Activated naive CD8-positive, alpha-beta T cell treated with anti-CD3 and anti-CD28 coated beads, Interleukin-2, amount 10 ng/mL, durations not matched to agents 7 days and 5 days (primary cell): ENCODE results near the gene NAE1. TPM values are rescaled to one million over a fixed set of nuclear protein-coding genes. Genes with fewer than 3 reads are reported as not detected.
"Not testable (repeated sequence)": the region's sequence is repeated elsewhere in the genome, so short reads cannot be mapped to it uniquely, and the experiment has no call there.

Experiments used
- ATAC-seq: fragments of 150-1000 bp; cut with Tn5 transposase; one replicate; pipeline ENCODE4 v1.10.0; 2021; ENCODE audit warnings: low read depth, moderate library complexity
- POLR2A ChIA-PET: fragments of 350-600 bp; sonication (Branson Sonifier 250); formaldehyde crosslinking; loops from one replicate; lab custom pipeline; 2021; ENCODE audit warnings: antibody characterized with exemption; lab: Charles Lee
- DNase-seq: peaks from one replicate; pipeline ENCODE4 v3.0.0; 2021
- H3K27ac Mint-ChIP-seq: one replicate; pipeline ENCODE4 v1.8.0; 2022; ENCODE audit warnings: mild to moderate bottlenecking, mixed read lengths
- H3K27me3 Mint-ChIP-seq: one replicate; pipeline ENCODE4 v1.8.0; 2022; ENCODE audit warnings: mild to moderate bottlenecking, moderate library complexity, mixed read lengths
- H3K36me3 Mint-ChIP-seq: one replicate; pipeline ENCODE4 v1.8.0; 2021; ENCODE audit warnings: mild to moderate bottlenecking, mixed read lengths
- H3K4me1 Mint-ChIP-seq: one replicate; pipeline ENCODE4 v1.8.0; 2021; ENCODE audit warnings: mixed read lengths
- H3K4me3 Mint-ChIP-seq: one replicate; pipeline ENCODE4 v1.8.0; 2022; ENCODE audit warnings: mild to moderate bottlenecking, moderate library complexity, mixed read lengths
- H3K9me3 Mint-ChIP-seq: one replicate; pipeline ENCODE4 v1.8.0; 2021; ENCODE audit warnings: mixed read lengths
- total RNA-seq, 2 experiments: library from RNA; stranded (reverse); gene quantifications; one replicate each; pipeline ENCODE4 v1.2.3, GENCODE V29; 2021

Gene NAE1
- total RNA-seq, 2 experiments from 2014 or later = 70.7 to 77.0 TPM

DNA sequence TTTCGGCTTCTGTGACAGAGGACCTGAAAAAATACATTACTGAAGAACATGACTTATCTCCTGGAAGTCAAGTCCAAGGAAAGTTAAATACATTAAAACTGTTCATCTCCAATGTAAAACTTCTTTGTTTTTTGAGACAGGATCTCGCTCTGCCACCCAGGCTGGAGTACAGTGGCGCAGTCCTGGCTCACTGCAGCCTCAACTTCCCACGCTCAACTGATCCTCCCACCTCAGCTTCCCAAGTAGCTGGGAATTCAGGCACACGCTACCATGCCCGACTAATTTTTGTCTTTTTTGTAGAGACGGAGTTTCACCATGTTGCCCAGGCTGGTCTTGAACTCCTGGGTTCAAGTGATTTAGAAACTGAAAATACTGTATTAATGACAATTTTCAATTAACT is 19.7 kb downstream of the NAE1 start:
- no peak overlapping the region for H3K4me3 Mint-ChIP-seq
- ATAC-seq (no peak), DNase-seq (no peak)
- H3K4me1 Mint-ChIP-seq = no peaks in the 10 kb centered on the region
- H3K36me3 Mint-ChIP-seq = peaks cover 21% of the 10 kb centered on the region
- H3K27ac Mint-ChIP-seq = no peak overlapping the region
- POLR2A ChIA-PET = no interaction called here
- no peaks in the 10 kb centered on the region for H3K27me3 Mint-ChIP-seq
- H3K9me3 Mint-ChIP-seq = no peaks in the 10 kb centered on the region

DNA sequence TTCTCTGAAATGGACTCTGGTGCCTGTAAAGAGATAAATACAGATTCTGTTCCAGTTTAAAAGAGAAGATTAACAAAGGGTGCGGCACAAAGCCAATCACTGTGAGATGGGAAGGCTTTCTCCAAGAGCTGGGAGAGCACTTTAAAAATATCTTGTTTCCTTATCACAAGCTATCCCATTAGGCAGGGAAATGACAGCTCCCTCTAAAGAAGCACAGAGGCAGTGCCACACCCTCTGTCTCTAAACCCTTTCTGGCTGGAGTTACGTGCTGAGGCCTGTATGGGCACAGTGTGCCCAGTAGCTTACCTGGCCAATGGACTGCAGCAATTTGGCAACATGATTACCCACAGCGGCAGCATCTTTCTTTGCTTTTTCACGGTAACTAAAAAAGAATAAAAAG is 20.4 kb downstream of the NAE1 start:
- no peaks in the 10 kb centered on the region for H3K27me3 Mint-ChIP-seq
- ATAC-seq (no peak), DNase-seq (no peak)
- H3K9me3 Mint-ChIP-seq = no peaks in the 10 kb centered on the region
- POLR2A ChIA-PET = no interaction called here
- no peaks in the 10 kb centered on the region for H3K4me1 Mint-ChIP-seq
- H3K36me3 Mint-ChIP-seq = peaks cover 24% of the 10 kb centered on the region
- no peak overlapping the region for H3K27ac Mint-ChIP-seq
- no peak overlapping the region for H3K4me3 Mint-ChIP-seq

GRCh38 chr16:66809765-66810164 is 21.0 kb downstream of the NAE1 start:
- H3K4me1 Mint-ChIP-seq = no peaks in the 10 kb centered on the region
- DNase-seq (no peak), ATAC-seq (no peak)
- H3K9me3 Mint-ChIP-seq = no peaks in the 10 kb centered on the region
- POLR2A ChIA-PET = interaction anchor here (0.6 kb wide), 1 partner anchor 19 kb away, joined by 4 read pairs; no protein-coding TSS in a partner anchor
- H3K27ac Mint-ChIP-seq = no peak overlapping the region
- H3K36me3 Mint-ChIP-seq = peaks cover 24% of the 10 kb centered on the region
- H3K4me3 Mint-ChIP-seq = no peak overlapping the region
- no peaks in the 10 kb centered on the region for H3K27me3 Mint-ChIP-seq

- POLR2A ChIA-PET = interaction anchor here (0.6 kb wide), 1 partner anchor 219 kb away, joined by 4 read pairs; no protein-coding TSS in a partner anchor
- Mint-ChIP-seq H3K4me3 (no peak overlapping the region), H3K27ac (no peak overlapping the region), H3K4me1 (no peaks in the 10 kb centered on the region), H3K36me3 (peaks cover 13% of the 10 kb centered on the region), H3K9me3 (no peaks in the 10 kb centered on the region), H3K27me3 (no peaks in the 10 kb centered on the region)
- ATAC-seq (no peak), DNase-seq (no peak)
Measured at GRCh38 chr16:66802159-66802558, 28.6 kb downstream of the NAE1 start.

GRCh38 chr16:66801320-66802105 is 29.3 kb downstream of the NAE1 start, which contains the start of gene TERB1:
Gene TERB1, minus strand, starts transcription at chr16:66801584. Its CDS starts 4,786 bp downstream, at chr16:66796798.
- H3K36me3 Mint-ChIP-seq = peaks cover 10% of the 10 kb centered on the region
- H3K27me3 Mint-ChIP-seq = no peaks in the 10 kb centered on the region
- ATAC-seq (no peak), DNase-seq (no peak)
- POLR2A ChIA-PET = no interaction called here
- no peaks in the 10 kb centered on the region for H3K9me3 Mint-ChIP-seq
- H3K4me1 Mint-ChIP-seq = no peaks in the 10 kb centered on the region
- H3K27ac Mint-ChIP-seq = no peak within 1 kb of the TSS
- no peak within 1 kb of the TSS for H3K4me3 Mint-ChIP-seq

DNA sequence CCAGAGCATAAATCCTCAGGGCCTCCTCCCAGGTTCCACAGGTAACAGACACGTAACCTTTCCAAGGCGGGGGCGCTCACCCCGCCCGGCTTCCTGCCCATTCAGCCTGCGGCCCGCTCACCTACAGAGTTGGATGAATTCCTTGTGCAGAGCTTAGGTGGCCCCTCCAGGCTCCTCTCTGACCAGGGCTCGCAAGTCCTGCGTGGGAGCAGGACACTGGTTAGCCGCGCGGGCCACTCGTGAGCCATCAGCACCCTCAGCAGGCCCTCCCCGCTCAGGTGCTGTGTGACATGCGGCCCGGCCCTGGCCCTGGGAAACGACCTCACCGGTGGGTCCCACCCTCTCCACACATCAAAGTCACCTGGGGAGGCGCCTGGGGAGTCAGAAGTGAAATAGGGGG is 29.9 kb downstream of the NAE1 start:
- no peaks in the 10 kb centered on the region for H3K27me3 Mint-ChIP-seq
- DNase-seq (no peak), ATAC-seq (no peak)
- POLR2A ChIA-PET = no interaction called here
- no peaks in the 10 kb centered on the region for H3K9me3 Mint-ChIP-seq
- no peaks in the 10 kb centered on the region for H3K4me1 Mint-ChIP-seq
- no peak overlapping the region for H3K4me3 Mint-ChIP-seq
- H3K36me3 Mint-ChIP-seq = peaks cover 10% of the 10 kb centered on the region
- H3K27ac Mint-ChIP-seq = no peak overlapping the region

DNA sequence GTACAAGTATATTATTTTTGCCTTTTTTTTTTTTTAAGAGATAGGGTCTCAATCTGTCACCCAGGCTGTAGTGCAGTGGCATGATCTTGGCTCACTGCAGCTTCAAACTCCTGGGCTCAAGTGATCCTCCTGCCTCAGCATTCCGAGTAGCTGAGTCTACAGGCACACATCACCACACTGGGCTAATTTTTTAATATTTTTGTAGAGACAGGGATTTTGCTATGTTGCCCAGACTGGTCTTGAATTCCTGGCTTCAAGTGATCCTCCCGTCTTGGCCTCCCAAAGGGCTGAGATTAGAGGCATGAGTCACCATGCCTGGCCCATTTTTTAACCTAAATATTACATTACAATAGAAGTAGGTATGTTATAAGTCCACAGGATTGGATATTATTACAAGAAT is 32.6 kb downstream of the NAE1 start:
- Mint-ChIP-seq H3K4me1 (no peaks in the 10 kb centered on the region), H3K27ac (no peak overlapping the region), H3K4me3 (no peak overlapping the region), H3K27me3 (no peaks in the 10 kb centered on the region), H3K36me3 (no peaks in the 10 kb centered on the region), H3K9me3 (no peaks in the 10 kb centered on the region)
- DNase-seq (no peak), ATAC-seq (no peak)
- POLR2A ChIA-PET = no interaction called here

- POLR2A ChIA-PET, H3K4me1 Mint-ChIP-seq, ATAC-seq, DNase-seq, H3K27ac Mint-ChIP-seq, H3K9me3 Mint-ChIP-seq, H3K36me3 Mint-ChIP-seq, H3K4me3 Mint-ChIP-seq: not testable (repeated sequence)
- peaks cover 18% of the 10 kb centered on the region for H3K27me3 Mint-ChIP-seq
Measured at GRCh38 chr16:66793984-66794383, 36.8 kb downstream of the NAE1 start.

GRCh38 chr16:66790130-66790733 is 40.5 kb downstream of the NAE1 start:
- Mint-ChIP-seq H3K36me3 (no peaks in the 10 kb centered on the region), H3K9me3 (no peaks in the 10 kb centered on the region), H3K4me3 (no peak overlapping the region), H3K27ac (no peak overlapping the region), H3K27me3 (peaks cover 18% of the 10 kb centered on the region), H3K4me1 (no peaks in the 10 kb centered on the region)
- POLR2A ChIA-PET = interaction anchor here (0.7 kb wide), 1 partner anchor 16 kb away, joined by 3 read pairs; no protein-coding TSS in a partner anchor
- DNase-seq (no peak), ATAC-seq (no peak)

- Mint-ChIP-seq H3K36me3 (no peaks in the 10 kb centered on the region), H3K9me3 (no peaks in the 10 kb centered on the region), H3K27ac (no peak overlapping the region), H3K4me1 (no peaks in the 10 kb centered on the region), H3K4me3 (no peak overlapping the region), H3K27me3 (peaks cover 18% of the 10 kb centered on the region)
- POLR2A ChIA-PET = no interaction called here
- no peak for ATAC-seq
- no peak for DNase-seq
Measured at GRCh38 chr16:66787427-66787826, 43.3 kb downstream of the NAE1 start.

- Mint-ChIP-seq H3K27me3 (peaks cover 13% of the 10 kb centered on the region), H3K4me3 (no peak overlapping the region), H3K27ac (no peak overlapping the region), H3K9me3 (no peaks in the 10 kb centered on the region), H3K4me1 (no peaks in the 10 kb centered on the region), H3K36me3 (no peaks in the 10 kb centered on the region)
- ATAC-seq = no peak
- no peak for DNase-seq
- POLR2A ChIA-PET = no interaction called here
Measured at GRCh38 chr16:66786551-66786950, 44.2 kb downstream of the NAE1 start.

GRCh38 chr16:66776457-66776856 is 54.3 kb downstream of the NAE1 start:
- H3K36me3 Mint-ChIP-seq = peaks cover 2% of the 10 kb centered on the region
- H3K9me3 Mint-ChIP-seq = peaks cover 1% of the 10 kb centered on the region
- no peak overlapping the region for H3K27ac Mint-ChIP-seq
- POLR2A ChIA-PET = no interaction called here
- no peaks in the 10 kb centered on the region for H3K27me3 Mint-ChIP-seq
- no peak overlapping the region for H3K4me3 Mint-ChIP-seq
- no peaks in the 10 kb centered on the region for H3K4me1 Mint-ChIP-seq
- no peak for ATAC-seq
- no peak for DNase-seq

DNA sequence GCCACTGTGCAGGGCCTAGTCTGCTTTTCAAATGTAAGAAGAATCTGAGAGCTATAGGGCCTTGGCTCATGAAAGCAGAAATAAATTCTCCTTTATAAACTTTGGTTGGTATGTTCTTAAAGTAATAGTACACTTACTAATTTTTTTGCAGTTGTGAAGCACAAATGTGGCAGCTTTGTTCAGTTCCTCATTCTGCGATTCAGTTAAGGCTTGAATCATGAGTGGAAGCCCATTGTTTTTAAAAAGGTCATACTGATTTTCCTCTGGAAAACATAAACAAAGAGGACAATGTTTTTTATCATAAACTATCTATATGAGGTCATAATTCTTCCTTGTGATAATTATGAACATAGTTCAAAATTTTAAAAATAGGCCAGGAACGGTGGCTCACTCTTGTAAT is 55.8 kb downstream of the NAE1 start:
- Mint-ChIP-seq H3K4me3 (no peak overlapping the region), H3K27me3 (no peaks in the 10 kb centered on the region), H3K27ac (no peak overlapping the region), H3K36me3 (peaks cover 2% of the 10 kb centered on the region), H3K4me1 (no peaks in the 10 kb centered on the region), H3K9me3 (peaks cover 1% of the 10 kb centered on the region)
- POLR2A ChIA-PET = no interaction called here
- DNase-seq = no peak
- no peak for ATAC-seq

DNA sequence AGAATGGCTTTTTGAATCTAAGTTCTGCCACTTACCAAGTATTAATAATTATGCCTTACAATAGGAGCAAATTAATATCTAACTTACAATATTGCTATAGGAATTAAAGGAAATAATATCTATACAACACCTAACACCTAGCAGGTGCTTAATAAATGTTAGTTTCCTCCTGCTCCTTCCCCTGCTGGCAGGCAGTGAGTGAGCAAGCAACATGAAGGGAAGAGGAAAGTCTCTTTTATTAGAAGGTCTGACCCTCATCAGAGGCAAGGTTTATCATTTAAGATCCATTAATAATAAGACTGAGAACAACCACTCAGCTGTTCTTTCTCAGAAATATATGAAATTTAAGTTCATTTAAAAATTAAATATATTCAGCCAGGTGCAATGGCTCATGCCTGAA is 72.7 kb downstream of the NAE1 start:
- Mint-ChIP-seq H3K4me1 (no peaks in the 10 kb centered on the region), H3K27me3 (peaks cover 29% of the 10 kb centered on the region), H3K36me3 (no peaks in the 10 kb centered on the region), H3K4me3 (no peak overlapping the region), H3K27ac (no peak overlapping the region), H3K9me3 (no peaks in the 10 kb centered on the region)
- ATAC-seq = no peak
- DNase-seq = no peak
- POLR2A ChIA-PET = no interaction called here
